Activated gamma-delta T cell treated with anti-CD3 and anti-CD28 coated beads, Interleukin-2, amount 50 U/mL, for 16 hours (primary cell): ENCODE results near the gene CLDN19.
"Not testable (repeated sequence)": the region's sequence is repeated elsewhere in the genome, so short reads cannot be mapped to it uniquely, and the experiment has no call there.

Experiments
- DNase-seq: peaks from one replicate; pipeline ENCODE4 v3.0.0-alpha.2; 2020; ENCODE audit warnings: low read depth

Gene CLDN19

DNA sequence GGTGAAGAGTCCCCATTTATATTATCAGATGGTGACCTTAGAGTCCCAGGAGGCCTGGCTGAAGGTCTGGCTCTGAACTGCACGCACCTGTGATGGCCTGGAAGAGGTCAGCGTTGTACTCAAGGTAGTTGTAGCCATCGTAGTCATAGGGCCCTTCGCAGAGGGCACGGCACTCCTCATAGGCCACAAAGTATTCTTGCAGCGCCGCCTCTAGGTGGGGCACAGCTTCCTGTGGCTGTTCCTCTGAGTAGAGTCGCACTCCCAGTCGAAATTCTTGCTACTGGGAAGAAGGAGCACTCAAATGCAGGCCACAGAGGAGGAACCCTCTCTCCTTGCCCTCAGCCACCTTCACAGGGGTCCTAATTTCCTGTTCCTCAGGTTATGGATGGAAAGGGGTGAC lies 19.1 kb upstream of the CLDN19 start:
- no peak for DNase-seq

- DNase-seq = no peak
Measured at GRCh38 chr1:42758641-42759040, 18.6 kb upstream of the CLDN19 start.

DNA sequence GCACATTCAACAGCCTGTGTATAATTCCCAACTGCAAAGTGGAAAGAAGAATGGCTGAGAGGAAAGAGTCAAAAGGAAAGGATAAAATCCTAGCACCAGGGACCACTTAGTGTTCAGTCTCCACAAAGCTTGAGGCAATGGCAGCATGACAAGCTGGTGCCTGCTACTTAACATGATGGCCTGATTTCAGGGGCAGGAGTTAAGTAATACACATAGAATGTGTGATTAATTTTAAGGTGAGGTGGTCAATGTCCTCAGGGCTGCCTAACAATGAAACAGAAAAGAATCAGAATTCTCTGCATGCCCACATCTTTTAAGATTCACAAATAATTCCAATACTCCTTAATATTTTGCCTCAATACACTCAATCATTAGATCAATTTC lies 17.8 kb upstream of the CLDN19 start:
- no peak for DNase-seq

GRCh38 chr1:42756956-42757891 lies 17.2 kb upstream of the CLDN19 start:
- DNase-seq = no peak

DNA sequence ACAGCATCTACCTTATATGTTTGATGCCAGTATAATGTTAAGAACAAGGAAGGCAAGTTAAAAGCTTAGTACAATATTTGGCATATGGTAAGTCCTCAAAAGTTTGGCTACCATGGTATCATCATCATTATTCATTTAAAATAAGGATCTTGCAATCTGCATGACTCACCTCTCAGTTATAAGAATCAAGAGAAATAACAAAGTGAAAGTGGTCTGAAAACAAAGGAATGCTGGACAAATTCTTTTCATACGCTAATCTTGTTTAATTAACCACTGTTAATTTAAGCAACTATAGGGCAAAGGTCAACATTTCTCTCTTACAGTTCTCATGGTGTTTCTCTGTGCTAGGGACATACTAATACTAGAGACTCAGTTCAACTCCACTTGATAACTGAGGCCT lies 13.0 kb upstream of the CLDN19 start:
- DNase-seq = no peak

DNA sequence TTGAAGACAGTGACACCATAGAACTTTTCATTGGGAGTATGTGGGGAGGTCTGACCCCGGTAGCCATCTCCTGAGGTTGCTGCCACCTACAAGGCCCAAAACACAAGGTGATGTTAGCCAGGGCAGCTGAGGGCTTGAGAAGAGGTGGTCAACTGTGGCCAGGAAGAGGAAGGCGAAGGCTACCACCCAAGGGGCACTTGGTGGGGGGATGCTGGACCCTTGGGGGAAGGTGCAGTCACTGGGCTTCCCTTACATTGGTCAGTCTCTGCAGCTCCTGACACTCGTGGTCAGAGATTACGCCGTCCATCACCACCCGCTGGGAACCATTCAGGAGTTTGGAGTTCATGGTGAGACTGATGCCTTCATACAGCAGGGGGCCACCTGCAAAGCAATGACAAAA lies 12.2 kb upstream of the CLDN19 start:
- no peak for DNase-seq

DNA sequence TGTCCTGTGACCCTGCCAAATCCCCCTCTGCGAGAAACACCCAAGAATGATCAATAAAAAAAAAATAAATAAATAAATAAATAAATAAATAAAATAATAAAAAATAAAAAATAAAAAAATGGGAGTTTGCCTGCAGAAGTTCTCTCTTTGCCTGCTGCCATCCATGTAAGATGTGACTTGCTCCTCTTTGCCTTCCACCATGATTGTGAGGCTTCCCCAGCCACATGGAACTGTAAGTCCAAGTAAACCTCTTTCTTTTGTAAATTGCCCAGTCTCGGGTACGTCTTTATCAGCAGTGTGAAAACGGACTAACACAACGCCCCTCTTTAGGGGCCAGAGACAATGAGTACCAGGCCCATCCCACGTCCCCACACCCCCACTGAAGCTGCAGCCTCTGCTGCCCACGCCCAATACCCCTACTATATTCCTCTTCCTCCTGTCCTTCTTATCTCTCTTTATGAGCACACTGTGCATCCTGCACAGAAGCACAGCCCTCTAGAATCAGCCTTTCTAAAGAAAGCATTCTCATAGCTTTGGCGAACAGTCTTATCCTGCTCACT lies 11.6 kb upstream of the CLDN19 start:
- DNase-seq = not testable (repeated sequence)

- DNase-seq = no peak
Measured at GRCh38 chr1:42750041-42750440, 10.0 kb upstream of the CLDN19 start.

GRCh38 chr1:42748461-42749410 lies 8.7 kb upstream of the CLDN19 start:
- DNase-seq = no peak

DNA sequence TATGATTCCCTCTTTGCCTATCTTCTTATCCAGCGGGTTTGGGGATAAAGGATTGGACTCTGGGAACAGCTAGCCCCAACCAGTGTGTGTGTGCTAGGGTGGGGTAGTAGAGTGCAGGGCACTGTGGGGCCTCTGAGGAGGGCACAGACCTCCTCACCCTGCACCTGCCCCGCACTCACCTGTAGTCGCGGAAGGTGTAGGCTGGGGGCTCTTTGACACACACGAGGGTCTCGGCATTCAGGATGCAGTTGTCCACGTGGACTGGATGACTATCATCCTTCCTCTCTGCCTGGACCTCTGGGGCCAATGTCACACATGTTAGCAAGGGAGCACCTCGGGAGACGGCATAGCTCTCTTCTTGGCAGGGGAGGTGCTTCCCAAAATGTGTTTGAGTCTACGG lies 8.0 kb upstream of the CLDN19 start:
- DNase-seq = no peak

DNA sequence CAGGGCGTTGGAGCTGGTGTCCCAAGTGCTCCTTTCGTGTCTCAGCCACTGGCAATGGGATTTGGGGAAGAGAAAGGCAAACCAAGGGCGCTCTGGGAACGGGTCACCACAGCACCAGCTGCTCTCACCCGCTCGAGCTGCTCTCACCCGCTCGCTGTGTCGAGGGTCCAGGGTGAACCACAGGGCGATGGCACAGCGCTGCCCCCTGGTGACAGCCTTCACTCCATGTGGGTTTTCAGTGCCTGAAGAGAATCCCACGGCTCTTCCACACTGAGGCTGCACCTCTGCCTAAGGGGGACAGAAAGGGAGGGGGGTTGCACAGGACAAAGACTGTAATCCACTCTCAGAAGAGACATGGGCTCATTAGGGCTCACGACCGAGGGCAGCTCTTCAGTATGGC lies 7.1 kb upstream of the CLDN19 start:
- peak; percentile 35 for DNase-seq

DNA sequence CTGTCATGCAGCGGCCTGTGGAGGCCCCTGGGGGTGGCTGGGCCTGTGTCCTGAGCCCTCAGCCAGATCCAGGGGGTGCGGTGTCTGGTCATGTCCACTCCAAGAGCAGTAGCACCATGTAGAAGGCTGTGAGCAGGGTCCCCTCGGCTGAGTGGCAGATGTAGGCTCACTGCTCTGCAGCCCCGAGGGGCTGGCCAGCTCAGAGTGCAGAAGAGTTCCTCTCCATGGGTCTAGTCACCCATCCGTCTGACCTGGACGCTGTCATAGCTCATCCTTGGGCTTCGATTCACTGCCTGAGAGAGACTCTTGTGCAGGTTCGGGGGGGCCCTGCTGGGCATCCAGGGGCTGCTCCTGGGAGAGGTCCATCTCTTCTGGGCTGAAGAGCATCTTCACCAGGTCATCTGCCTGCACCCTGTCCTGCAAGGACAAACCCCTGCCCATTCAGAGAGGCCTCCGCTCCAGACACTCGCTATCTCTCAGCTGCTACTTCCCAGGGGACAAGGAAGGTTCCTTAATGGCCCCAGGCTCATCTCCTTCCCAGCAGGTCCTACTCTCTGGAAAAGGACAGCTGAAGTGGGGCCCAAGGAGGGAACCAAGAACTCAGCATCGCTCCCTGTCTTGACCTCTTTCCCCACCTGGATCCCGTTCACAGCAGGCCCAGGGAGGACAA lies 6.5 kb upstream of the CLDN19 start:
- no peak for DNase-seq

GRCh38 chr1:42745851-42746250 lies 5.8 kb upstream of the CLDN19 start:
- DNase-seq = no peak

GRCh38 chr1:42744148-42744413 lies 4.0 kb upstream of the CLDN19 start:
- DNase-seq = no peak

DNA sequence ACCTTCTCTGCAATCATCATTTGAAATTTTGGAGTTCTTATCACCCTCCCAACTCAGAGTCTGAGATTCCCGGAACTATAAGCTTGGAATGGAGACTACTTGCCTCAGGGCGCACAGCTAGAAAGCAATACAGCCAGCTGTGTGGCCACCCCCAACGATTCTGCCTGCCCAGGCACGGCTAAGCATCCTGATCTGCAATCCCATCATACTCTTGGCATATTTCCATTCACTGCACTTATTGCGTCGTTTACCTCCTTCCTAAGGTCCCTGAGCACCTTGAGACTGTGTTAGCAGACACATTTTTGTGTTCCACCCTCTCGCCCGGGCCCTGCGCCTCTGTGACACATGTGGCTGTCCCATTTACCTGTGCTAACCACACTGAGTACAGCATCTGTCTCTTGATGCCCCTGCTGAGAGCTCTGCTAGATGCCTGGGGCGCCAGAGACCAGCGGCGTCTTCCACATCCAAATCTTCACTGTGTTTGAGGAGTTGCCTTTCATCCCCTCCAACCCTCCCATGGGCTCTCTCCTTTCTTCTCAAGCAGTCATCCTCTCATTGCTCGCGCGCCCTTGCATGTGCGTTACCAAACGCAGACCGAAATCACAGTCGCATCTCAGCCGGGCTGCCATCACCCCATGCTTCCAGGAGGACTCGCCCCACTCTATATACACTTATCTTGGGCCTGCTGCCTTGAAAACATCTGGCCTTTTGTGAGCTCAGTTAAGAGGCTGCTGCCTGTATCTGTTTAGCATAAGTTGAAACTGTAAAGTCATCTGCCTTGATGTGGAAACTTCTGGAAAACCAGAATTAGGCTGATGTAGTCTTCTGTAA lies 3.5 kb upstream of the CLDN19 start:
- no peak for DNase-seq

DNA sequence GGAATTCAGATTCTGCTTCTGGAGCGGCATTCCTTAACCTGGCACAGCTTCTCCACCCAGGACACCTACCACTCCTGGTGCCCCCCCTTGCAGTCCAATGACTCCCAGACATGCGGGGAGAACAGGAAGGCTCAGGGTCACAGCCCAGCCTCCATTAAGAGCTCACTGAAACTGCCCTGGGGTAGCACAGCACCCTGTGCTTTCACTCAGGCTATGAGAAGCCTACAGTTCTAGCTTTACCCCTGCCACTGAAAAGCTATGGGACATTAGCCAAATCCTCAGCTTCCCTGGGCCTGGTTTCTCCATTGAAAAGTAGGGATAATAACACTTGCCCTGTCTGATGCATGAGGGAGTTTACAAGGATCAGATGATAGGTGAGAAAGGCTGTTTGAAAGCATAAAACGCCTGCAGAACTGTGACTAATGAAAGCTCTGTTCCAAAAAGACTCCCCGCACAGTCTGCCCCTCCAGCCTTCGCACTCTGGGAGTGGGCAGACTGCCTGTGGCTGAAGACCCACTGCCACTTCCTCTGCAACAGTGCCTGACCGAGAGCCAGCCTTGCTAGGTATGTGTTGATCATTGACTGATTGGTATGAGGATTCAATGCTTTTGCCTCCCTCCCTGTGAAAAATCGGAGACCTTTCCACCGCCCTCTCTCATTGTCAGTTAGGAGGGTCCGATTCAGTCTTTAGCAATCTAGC lies 2.7 kb upstream of the CLDN19 start:
- DNase-seq = no peak

DNA sequence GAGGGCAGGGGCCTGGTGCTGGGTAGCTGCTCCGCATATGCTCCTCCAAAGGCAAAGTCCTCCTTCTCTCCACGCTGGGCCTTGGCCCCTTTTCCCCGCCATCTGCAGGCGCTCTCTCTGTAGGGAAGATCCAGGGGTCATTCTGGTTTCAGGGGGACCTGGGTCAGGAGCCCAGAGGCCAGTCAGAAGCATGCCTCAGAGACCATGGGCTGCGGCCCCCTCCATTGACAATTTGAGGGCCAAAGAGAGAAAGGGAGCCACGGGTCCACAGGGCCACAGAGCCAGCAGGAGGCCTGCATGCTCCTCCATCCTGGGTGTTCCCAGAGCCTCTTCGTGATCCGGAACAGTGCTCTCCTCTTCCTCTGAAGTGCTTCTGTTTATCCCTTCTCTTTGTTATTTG lies 2.1 kb upstream of the CLDN19 start:
- DNase-seq = no peak

DNA sequence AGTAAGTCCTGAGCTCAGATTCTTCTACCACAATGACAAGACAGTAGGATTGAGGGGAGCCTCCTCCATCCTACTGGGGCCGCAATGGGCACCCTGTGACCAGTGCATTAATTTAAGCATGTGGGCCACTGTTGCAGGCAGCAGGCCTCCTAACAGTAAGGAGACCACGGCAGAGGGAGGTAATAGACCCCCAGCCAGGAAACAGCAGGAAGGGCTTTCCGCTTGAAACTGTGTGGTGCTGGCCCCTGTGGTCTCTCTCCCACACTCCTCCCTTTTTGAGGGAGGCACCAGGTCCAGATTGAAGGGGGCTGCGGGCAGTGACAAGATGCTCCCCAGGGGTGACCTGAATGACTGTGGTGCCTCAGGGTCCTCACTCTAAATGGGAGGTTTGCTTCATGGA lies 1.7 kb upstream of the CLDN19 start:
- DNase-seq = no peak

GRCh38 chr1:42740851-42741580 lies 980 bp upstream of the CLDN19 start:
- DNase-seq = no peak

- no peak for DNase-seq
Measured at GRCh38 chr1:42738678-42739226, 1.3 kb downstream of the CLDN19 start.
